ENCODE results near the gene MPPED2.

MPPED2 gene, protein sequence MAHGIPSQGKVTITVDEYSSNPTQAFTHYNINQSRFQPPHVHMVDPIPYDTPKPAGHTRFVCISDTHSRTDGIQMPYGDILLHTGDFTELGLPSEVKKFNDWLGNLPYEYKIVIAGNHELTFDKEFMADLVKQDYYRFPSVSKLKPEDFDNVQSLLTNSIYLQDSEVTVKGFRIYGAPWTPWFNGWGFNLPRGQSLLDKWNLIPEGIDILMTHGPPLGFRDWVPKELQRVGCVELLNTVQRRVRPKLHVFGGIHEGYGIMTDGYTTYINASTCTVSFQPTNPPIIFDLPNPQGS

GRCh38 chr11:30586251-30587144 lies at the start of gene MPPED2:
MPPED2 (minus strand) TSS chr11:30586353; CDS start chr11:30580373, 5,980 bp downstream.
- peak; percentile 70 for DNase-seq

GRCh38 chr11:30635401-30635989 lies 49.3 kb upstream of the MPPED2 start:
- DNase-seq: peak; percentile 81

DNA sequence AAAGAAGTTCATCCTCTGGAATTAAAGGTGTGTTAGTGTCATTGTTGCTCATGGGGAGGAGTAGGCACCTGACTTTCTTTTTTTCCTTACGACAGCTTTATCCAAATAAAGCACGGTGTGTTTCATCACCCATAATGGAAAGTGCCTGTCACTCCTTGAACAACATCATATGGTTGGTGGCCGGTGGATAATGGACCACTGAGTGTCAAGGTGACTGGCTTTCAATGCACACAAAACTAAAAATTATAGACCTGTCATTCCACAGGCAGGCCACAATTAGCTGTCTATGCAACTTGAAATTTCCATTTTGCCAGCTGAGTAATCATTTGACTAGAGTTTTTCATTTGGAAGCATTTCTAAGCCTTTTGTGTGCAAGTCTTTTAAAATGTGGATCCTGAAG lies 45.0 kb upstream of the MPPED2 start:
- no peak for DNase-seq

- DNase-seq: no peak
These were observed 33.6 kb upstream of the MPPED2 start for GRCh38 chr11:30619767-30620166.

DNA sequence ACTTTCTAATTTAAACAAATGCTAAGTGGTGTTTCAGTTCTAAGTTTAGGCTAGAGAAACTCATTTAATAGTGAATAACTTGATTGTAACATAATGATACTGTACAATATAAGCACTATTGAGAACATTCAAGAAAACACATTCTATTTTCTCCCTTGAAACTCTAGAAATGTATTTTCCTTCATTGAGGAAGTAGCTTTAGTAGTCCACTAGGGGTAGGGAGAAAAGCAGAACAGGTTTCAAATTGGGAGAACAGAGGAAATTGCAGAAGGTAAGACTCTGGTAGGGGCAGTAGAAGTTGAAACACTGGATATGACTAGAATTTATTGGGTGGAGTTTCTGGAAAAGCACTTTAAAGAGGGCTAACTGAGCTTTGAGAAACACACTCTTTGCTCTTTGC lies 31.6 kb upstream of the MPPED2 start:
- no peak for DNase-seq

DNA sequence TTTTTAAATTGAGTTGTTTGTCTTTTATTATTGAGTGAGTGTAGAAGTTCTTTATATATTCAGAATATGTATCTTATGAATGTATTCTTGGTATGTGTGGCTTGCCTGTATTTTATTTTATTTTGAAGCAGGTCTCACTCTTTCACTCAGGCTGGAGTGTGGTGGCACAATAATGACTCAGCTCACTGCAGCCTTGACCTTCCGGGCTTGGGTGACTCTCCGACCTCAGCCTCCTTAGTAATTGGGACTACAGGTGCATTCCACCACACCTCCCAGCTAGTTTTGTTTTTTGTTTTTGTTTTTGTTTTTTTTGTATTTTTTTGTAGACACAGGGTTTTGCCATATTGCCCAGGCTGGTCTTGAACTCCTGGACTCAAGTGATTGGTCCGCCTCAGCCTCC lies 24.5 kb upstream of the MPPED2 start:
- DNase-seq: no peak

DNA sequence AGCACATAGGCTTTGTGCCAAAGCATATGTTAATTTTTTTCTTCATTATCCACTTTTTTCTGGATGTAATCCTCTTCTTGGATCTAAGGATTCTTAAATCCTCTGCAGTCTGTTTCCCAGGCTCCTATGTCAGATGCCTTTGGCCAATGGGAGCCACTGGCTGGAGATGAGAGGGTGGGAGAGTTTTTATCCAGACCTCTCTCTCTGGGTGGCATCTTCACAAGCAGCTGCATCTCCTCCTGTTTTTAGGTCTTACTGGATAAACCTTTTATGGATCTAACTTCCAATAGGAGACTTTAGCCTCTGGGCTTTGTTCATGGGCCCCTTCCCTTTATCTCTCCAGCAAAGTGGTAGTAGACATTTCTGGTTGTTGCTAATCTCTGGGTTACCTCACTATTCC lies 22.4 kb upstream of the MPPED2 start:
- DNase-seq: peak; percentile 78

GRCh38 chr11:30605036-30605605 lies 19.0 kb upstream of the MPPED2 start:
- no peak for DNase-seq

- no peak for DNase-seq
These were observed 17.2 kb upstream of the MPPED2 start for GRCh38 chr11:30603357-30603756.

DNA sequence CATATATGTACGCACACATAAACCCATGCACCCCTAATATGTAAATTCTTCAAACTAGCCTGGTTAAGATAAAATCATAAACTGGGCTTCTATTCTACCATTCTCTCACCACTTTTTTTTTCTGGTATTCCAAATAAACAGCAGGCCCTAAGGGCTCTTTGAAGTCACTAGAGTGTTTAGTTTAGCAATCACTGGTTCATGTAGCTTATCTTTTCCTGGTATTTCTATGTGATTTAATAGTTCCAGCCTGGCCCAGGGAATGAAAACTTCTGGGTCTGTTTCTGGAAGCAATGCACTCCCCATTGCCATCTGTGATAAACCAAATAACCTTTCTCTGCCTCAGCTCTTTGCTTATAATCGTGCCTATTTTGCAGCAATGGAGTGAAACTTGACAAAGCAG lies 10.7 kb upstream of the MPPED2 start:
- DNase-seq: no peak

- DNase-seq: no peak
These were observed 9.8 kb upstream of the MPPED2 start for GRCh38 chr11:30595934-30596333.

GRCh38 chr11:30594646-30595411 lies 8.7 kb upstream of the MPPED2 start:
- DNase-seq: no peak

- no peak for DNase-seq
These were observed 1.2 kb upstream of the MPPED2 start for GRCh38 chr11:30587269-30587812.

DNA sequence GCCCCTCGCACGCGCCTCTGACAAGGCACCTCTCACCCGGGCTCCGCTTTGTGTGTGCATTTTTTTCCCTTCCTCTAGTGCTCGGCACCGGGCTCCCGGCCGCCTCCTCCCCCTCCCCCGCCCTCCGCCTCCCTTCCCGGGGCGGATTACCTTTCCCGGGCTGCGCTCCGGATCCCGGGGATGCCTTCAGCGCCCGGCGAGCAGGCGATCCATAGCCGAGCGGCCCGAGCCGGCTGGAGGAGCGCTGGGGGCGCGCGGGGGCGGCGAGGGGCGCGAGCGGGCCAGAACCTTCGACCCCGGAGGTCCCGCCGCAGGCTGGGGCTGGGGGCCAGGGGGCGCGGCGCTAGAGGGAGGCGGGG lies 282 bp downstream of the MPPED2 start:
- DNase-seq: peak; percentile 54

DNA sequence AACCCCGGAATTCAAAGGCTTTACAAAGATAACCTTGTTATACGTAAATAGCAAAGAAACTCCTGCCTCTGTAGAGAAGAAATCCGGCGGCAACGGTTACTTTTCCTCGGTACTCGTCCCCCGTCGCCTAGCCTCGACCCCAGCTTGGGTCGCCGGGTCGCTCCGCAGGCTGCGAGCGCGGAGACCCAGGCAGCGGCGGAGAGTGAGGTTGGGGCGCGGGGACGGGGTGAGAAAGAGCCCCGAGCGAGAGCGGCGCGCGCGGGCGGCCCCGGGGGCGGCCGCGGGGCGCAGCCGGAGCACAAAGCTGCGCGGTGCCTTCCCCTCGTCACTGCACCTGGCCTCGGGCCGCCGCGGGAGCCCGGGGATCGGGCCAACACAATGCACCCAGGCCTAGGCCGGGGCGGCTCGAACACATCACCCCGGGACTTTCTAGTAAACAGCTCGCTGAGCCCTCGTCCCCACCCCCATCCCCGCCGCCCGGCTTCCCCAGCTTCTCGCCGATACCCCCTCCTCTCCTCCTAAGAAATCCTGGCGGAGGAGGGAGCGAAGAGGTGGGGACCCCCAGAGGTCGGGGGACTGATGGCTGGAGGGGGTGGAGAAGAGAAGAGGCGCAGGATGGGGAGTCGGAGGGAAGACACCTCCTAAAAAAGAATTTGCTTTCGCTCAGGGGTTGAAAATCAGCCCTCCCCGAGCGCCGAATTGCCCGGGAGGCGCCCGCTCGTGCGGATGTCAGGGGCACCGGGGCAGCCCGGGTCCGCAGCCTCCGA lies 845 bp downstream of the MPPED2 start:
- peak; percentile 44 for DNase-seq

- DNase-seq: peak; percentile 38
These were observed 2.5 kb downstream of the MPPED2 start for GRCh38 chr11:30583476-30584280.

DNA sequence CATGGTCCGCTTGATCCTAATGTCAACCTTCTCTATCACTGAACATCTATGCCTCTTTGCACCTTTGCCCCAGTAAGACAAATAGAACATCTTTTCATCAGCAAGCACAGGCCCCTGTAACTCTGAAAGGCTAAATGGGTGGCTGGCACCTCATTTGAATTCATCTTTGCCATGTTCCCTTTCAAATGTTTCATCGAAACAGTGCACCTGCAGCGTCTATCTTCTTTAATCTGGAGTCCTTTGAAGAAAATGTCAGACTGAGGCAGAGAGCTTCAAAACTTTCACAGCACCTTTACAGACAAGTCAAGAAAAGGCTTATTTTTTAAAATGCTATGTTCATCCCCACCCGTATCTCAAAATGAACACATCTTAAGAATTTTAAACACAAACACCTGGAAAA lies 3.4 kb downstream of the MPPED2 start:
- DNase-seq: no peak

GRCh38 chr11:30581675-30582074 lies 4.5 kb downstream of the MPPED2 start:
- DNase-seq: no peak

DNA sequence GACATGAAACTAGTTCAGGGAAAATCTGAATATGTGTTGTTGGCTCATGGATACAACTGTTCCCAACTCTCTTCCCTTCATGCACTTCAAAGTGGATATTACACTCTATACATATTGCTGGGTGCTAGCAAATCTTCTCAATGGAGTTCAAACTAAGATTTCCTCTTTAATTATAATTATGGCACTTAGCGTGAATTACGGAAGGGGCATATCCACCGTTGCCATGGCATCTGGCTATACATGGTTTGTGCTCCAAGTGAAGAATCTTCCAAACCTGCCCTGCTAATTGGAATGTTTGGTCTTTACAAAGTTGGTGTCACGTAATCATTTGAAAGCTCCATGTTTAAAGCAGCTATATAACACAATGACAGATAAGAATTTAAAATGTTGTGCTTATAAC lies 5.6 kb downstream of the MPPED2 start:
- DNase-seq: no peak

- no peak for DNase-seq
These were observed 6.6 kb downstream of the MPPED2 start for GRCh38 chr11:30579415-30580175.

All from NCI-H82 (cell line).